ENCODE data around the gene ADCY3. TPM values are rescaled to one million over a fixed set of nuclear protein-coding genes. Genes with fewer than 3 reads are reported as not detected.

The ADCY3 gene
- polyA plus RNA-seq, 1 donor from 2014 or later, result 28.8 TPM

DNA sequence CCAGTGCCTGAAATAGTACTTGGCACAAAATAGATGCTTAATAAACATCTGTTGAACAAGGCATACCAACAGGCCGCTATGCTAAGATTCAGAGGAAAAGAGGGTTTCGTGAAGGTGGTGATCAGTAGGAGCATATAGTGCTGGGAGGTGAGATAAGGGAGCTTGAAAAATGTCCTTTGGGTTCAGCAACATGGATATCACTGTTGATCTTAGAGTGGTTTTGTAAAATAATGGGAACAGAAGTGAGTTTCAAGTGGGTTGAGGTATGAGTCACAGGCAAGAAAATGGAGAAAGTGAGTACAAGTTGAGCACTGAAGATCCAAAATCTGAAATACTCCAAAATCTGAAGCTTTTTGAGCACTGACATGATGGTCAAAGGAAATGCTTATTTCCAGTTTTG lies 122.4 kb downstream of the ADCY3 start:
- Histone ChIP-seq H3K4me3 (ENCODE audit: low read length) (no peak overlapping the region), H3K27me3 (ENCODE audit: insufficient read depth, low read depth, low read length) (no peaks in the 10 kb centered on the region), H3K9me3 (ENCODE audit: low read length) (no peaks in the 10 kb centered on the region), H3K36me3 (ENCODE audit: insufficient read depth, low read length) (no peaks in the 10 kb centered on the region), H2AFZ (ENCODE audit: low read depth, low read length) (no peak overlapping the region), H3F3A (ENCODE audit: insufficient read depth, low read length, poor library complexity, severe bottlenecking) (no peaks in the 10 kb centered on the region), H3K4me2 (ENCODE audit: low read length) (no peak overlapping the region), H3K9me2 (ENCODE audit: insufficient read depth, low read length) (no peaks in the 10 kb centered on the region), H3K79me2 (replicated peaks; ENCODE audit: insufficient read depth, low read length) (peaks cover 27% of the 10 kb centered on the region), H3K9ac (ENCODE audit: low read length) (no peak overlapping the region), H4K20me1 (ENCODE audit: insufficient read depth) (no peaks in the 10 kb centered on the region), H3K27ac (ENCODE audit: low read length) (no peak overlapping the region)
- TF ChIP-seq EZH2 (IDR thresholded peaks at IDR 0.05; ENCODE audit: borderline replicate concordance, insufficient read depth, low read length, poor library complexity, severe bottlenecking), result no peak
- no peak for TF ChIP-seq RAD21 (conservative IDR thresholded peaks at IDR 0.05)
- no peak for TF ChIP-seq TAF1 (IDR thresholded peaks at IDR 0.05; ENCODE audit: low read depth)
- TF ChIP-seq EP300 (conservative IDR thresholded peaks at IDR 0.05; ENCODE audit: poor library complexity, severe bottlenecking), result no peak
- TF ChIP-seq SMC3 (conservative IDR thresholded peaks at IDR 0.05; ENCODE audit: poor library complexity), result no peak
- TF ChIP-seq, protein P1, sequence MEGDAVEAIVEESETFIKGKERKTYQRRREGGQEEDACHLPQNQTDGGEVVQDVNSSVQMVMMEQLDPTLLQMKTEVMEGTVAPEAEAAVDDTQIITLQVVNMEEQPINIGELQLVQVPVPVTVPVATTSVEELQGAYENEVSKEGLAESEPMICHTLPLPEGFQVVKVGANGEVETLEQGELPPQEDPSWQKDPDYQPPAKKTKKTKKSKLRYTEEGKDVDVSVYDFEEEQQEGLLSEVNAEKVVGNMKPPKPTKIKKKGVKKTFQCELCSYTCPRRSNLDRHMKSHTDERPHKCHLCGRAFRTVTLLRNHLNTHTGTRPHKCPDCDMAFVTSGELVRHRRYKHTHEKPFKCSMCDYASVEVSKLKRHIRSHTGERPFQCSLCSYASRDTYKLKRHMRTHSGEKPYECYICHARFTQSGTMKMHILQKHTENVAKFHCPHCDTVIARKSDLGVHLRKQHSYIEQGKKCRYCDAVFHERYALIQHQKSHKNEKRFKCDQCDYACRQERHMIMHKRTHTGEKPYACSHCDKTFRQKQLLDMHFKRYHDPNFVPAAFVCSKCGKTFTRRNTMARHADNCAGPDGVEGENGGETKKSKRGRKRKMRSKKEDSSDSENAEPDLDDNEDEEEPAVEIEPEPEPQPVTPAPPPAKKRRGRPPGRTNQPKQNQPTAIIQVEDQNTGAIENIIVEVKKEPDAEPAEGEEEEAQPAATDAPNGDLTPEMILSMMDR (IDR thresholded peaks at IDR 0.05; ENCODE audit: poor library complexity, severe bottlenecking), result no peak
- TF ChIP-seq MXI1 (conservative IDR thresholded peaks at IDR 0.05; ENCODE audit: poor library complexity, severe bottlenecking), result no peak
- TF ChIP-seq POLR2AphosphoS5 (IDR thresholded peaks at IDR 0.05), result no peak
- TF ChIP-seq, protein P2, sequence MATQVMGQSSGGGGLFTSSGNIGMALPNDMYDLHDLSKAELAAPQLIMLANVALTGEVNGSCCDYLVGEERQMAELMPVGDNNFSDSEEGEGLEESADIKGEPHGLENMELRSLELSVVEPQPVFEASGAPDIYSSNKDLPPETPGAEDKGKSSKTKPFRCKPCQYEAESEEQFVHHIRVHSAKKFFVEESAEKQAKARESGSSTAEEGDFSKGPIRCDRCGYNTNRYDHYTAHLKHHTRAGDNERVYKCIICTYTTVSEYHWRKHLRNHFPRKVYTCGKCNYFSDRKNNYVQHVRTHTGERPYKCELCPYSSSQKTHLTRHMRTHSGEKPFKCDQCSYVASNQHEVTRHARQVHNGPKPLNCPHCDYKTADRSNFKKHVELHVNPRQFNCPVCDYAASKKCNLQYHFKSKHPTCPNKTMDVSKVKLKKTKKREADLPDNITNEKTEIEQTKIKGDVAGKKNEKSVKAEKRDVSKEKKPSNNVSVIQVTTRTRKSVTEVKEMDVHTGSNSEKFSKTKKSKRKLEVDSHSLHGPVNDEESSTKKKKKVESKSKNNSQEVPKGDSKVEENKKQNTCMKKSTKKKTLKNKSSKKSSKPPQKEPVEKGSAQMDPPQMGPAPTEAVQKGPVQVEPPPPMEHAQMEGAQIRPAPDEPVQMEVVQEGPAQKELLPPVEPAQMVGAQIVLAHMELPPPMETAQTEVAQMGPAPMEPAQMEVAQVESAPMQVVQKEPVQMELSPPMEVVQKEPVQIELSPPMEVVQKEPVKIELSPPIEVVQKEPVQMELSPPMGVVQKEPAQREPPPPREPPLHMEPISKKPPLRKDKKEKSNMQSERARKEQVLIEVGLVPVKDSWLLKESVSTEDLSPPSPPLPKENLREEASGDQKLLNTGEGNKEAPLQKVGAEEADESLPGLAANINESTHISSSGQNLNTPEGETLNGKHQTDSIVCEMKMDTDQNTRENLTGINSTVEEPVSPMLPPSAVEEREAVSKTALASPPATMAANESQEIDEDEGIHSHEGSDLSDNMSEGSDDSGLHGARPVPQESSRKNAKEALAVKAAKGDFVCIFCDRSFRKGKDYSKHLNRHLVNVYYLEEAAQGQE (IDR thresholded peaks at IDR 0.05; ENCODE audit: borderline replicate concordance), result no peak

DNA sequence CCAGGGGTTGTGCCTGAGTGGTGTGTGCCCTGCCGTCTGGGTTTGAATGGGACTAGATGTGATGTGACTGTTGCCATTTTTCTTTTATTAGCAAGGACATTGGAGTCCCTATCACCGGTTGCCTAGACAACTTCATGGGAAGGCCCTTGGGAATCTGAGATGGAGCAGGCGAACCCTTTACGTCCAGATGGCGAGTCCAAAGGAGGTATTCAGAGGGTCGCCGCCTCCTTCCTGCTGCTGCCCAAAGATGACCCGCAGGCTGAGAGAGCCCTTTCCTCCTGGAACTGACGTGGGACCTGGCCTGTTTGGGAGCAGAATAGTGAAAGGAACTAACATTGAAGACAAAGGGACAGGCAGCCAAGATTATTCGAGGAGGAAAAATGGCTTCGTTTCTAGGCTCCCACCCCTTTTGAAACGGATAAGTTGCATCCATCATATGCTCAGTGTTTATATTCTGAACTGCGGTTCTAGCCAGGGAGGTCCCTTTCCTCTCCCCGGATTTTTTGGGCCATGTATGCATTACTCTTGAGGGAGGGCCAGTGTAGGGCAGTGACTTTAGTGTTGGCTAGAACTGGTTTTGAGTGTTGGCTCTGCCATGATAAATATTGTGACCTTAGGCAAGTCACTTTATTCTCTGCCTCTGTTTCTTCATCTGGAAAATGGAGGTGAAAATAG lies 126.1 kb downstream of the ADCY3 start:
- no peaks in the 10 kb centered on the region for H3K9me3 ChIP-seq (ENCODE audit: low read length)
- H3K36me3 ChIP-seq (ENCODE audit: insufficient read depth, low read length), result no peaks in the 10 kb centered on the region
- no peaks in the 10 kb centered on the region for H3K27me3 ChIP-seq (ENCODE audit: insufficient read depth, low read depth, low read length)
- peak overlapping the region; percentile 96 for H3K9ac ChIP-seq (ENCODE audit: low read length)
- H2AFZ ChIP-seq (ENCODE audit: low read depth, low read length), result peak overlapping the region; percentile 19
- no peaks in the 10 kb centered on the region for H3K9me2 ChIP-seq (ENCODE audit: insufficient read depth, low read length)
- no peak for TF ChIP-seq SMC3 (conservative IDR thresholded peaks at IDR 0.05; ENCODE audit: poor library complexity)
- TF ChIP-seq EZH2 (IDR thresholded peaks at IDR 0.05; ENCODE audit: borderline replicate concordance, insufficient read depth, low read length, poor library complexity, severe bottlenecking), result no peak
- no peak for TF ChIP-seq MXI1 (conservative IDR thresholded peaks at IDR 0.05; ENCODE audit: poor library complexity, severe bottlenecking)
- no peak for TF ChIP-seq RAD21 (conservative IDR thresholded peaks at IDR 0.05)
- TF ChIP-seq, protein P2 (IDR thresholded peaks at IDR 0.05; ENCODE audit: borderline replicate concordance), result no peak
- no peak for TF ChIP-seq POLR2AphosphoS5 (IDR thresholded peaks at IDR 0.05)
- TF ChIP-seq, protein P1 (IDR thresholded peaks at IDR 0.05; ENCODE audit: poor library complexity, severe bottlenecking), result no peak
- no peak for TF ChIP-seq EP300 (conservative IDR thresholded peaks at IDR 0.05; ENCODE audit: poor library complexity, severe bottlenecking)
- no peak for TF ChIP-seq TAF1 (IDR thresholded peaks at IDR 0.05; ENCODE audit: low read depth)
- no peaks in the 10 kb centered on the region for H3F3A ChIP-seq (ENCODE audit: insufficient read depth, low read length, poor library complexity, severe bottlenecking)
- peak overlapping the region; percentile 14 for H3K27ac ChIP-seq (ENCODE audit: low read length)
- no peaks in the 10 kb centered on the region for H4K20me1 ChIP-seq (ENCODE audit: insufficient read depth)
- H3K79me2 ChIP-seq (replicated peaks; ENCODE audit: insufficient read depth, low read length), result peaks cover 27% of the 10 kb centered on the region
- peak overlapping the region; percentile 88 for H3K4me3 ChIP-seq (ENCODE audit: low read length)
- H3K4me2 ChIP-seq (ENCODE audit: low read length), result peak overlapping the region; percentile 53

Measured in neural cell (in vitro differentiated cells).